ENCODE measurements around the gene FGF9. TPM values are rescaled to one million over a fixed set of nuclear protein-coding genes. Genes with fewer than 3 reads are reported as not detected.

The FGF9 gene
- total RNA-seq, 1 experiment from 2014 or later, result 0.21 TPM

GRCh38 chr13:21659087-21659486, 11.8 kb upstream of the FGF9 start:
- ChIA-PET POLR2A (ENCODE audit: low non-redundant PET) (interaction anchor here (0.5 kb wide), 1 partner anchor 84 kb away, joined by 5 read pairs; no protein-coding TSS in a partner anchor), CTCF (no interaction called here)
- H3K4me1 ChIP-seq (ENCODE audit: insufficient read depth, low read length, poor library complexity, severe bottlenecking), result no peaks in the 10 kb centered on the region

GRCh38 chr13:21661097-21661909, 9.6 kb upstream of the FGF9 start:
- intact Hi-C loops (cut with micrococcal nuclease; ENCODE audit: unreplicated experiment), result no loop called here
- Histone ChIP-seq H3K4me1 (ENCODE audit: insufficient read depth, low read length, poor library complexity, severe bottlenecking) (no peaks in the 10 kb centered on the region), H3K36me3 (ENCODE audit: insufficient read depth, low read length, poor library complexity, severe bottlenecking) (no peaks in the 10 kb centered on the region), H3K4me3 (ENCODE audit: low read depth, low read length, poor library complexity, severe bottlenecking) (no peak overlapping the region), H3K9me3 (ENCODE audit: low read depth, low read length, poor library complexity, severe bottlenecking) (no peaks in the 10 kb centered on the region), H3K27me3 (replicated peaks; ENCODE audit: insufficient read depth, low read depth, low read length, poor library complexity) (peaks cover 9% of the 10 kb centered on the region), H3K27ac (ENCODE audit: low read depth, low read length, poor library complexity, severe bottlenecking) (no peak overlapping the region)
- TF ChIP-seq EZH2 (IDR thresholded peaks at IDR 0.05; ENCODE audit: borderline replicate concordance, low read depth, low read length, poor library complexity, severe bottlenecking) (no peak), CTCF (conservative IDR thresholded peaks at IDR 0.05; ENCODE audit: low read depth, low read length) (no peak)
- no peak for DNase-seq (ENCODE audit: low spot score)
- POLR2A ChIA-PET (ENCODE audit: low non-redundant PET), result no interaction called here
- BruUV-seq (replicated peaks), result no TSS peak
- CTCF ChIA-PET, result no interaction called here

More at GRCh38 chr13:21659087-21659486, 11.8 kb upstream of the FGF9 start:
- DNase-seq (ENCODE audit: low spot score), result no peak
- Histone ChIP-seq H3K4me3 (ENCODE audit: low read depth, low read length, poor library complexity, severe bottlenecking) (no peak overlapping the region), H3K9me3 (ENCODE audit: low read depth, low read length, poor library complexity, severe bottlenecking) (no peaks in the 10 kb centered on the region), H3K36me3 (ENCODE audit: insufficient read depth, low read length, poor library complexity, severe bottlenecking) (no peaks in the 10 kb centered on the region), H3K27ac (ENCODE audit: low read depth, low read length, poor library complexity, severe bottlenecking) (no peak overlapping the region), H3K27me3 (replicated peaks; ENCODE audit: insufficient read depth, low read depth, low read length, poor library complexity) (peaks cover 7% of the 10 kb centered on the region)
- intact Hi-C loops (cut with micrococcal nuclease; ENCODE audit: unreplicated experiment), result no loop called here
- no TSS peak for BruUV-seq (replicated peaks)
- TF ChIP-seq EZH2 (IDR thresholded peaks at IDR 0.05; ENCODE audit: borderline replicate concordance, low read depth, low read length, poor library complexity, severe bottlenecking), result no peak
- TF ChIP-seq CTCF (conservative IDR thresholded peaks at IDR 0.05; ENCODE audit: low read depth, low read length), result no peak

- Histone ChIP-seq H3K4me1 (ENCODE audit: insufficient read depth, low read length, poor library complexity, severe bottlenecking) (no peaks in the 10 kb centered on the region), H3K4me3 (ENCODE audit: low read depth, low read length, poor library complexity, severe bottlenecking) (no peak overlapping the region), H3K27me3 (replicated peaks; ENCODE audit: insufficient read depth, low read depth, low read length, poor library complexity) (peaks cover 9% of the 10 kb centered on the region), H3K36me3 (ENCODE audit: insufficient read depth, low read length, poor library complexity, severe bottlenecking) (no peaks in the 10 kb centered on the region), H3K27ac (ENCODE audit: low read depth, low read length, poor library complexity, severe bottlenecking) (no peak overlapping the region), H3K9me3 (ENCODE audit: low read depth, low read length, poor library complexity, severe bottlenecking) (no peaks in the 10 kb centered on the region)
- TF ChIP-seq CTCF (conservative IDR thresholded peaks at IDR 0.05; ENCODE audit: low read depth, low read length) (no peak), EZH2 (IDR thresholded peaks at IDR 0.05; ENCODE audit: borderline replicate concordance, low read depth, low read length, poor library complexity, severe bottlenecking) (no peak)
- intact Hi-C loops (cut with micrococcal nuclease; ENCODE audit: unreplicated experiment), result no loop called here
- BruUV-seq (replicated peaks), result no TSS peak
- no peak for DNase-seq (ENCODE audit: low spot score)
- CTCF ChIA-PET, result no interaction called here
- POLR2A ChIA-PET (ENCODE audit: low non-redundant PET), result no interaction called here
Observed at GRCh38 chr13:21663197-21663596, 7.7 kb upstream of the FGF9 start.
